ENCODE results near the gene PSMB4.
A peak's percentile ranks its signal among the peaks of the same experiment; 100 is the strongest.

PSMB4 gene

DNA sequence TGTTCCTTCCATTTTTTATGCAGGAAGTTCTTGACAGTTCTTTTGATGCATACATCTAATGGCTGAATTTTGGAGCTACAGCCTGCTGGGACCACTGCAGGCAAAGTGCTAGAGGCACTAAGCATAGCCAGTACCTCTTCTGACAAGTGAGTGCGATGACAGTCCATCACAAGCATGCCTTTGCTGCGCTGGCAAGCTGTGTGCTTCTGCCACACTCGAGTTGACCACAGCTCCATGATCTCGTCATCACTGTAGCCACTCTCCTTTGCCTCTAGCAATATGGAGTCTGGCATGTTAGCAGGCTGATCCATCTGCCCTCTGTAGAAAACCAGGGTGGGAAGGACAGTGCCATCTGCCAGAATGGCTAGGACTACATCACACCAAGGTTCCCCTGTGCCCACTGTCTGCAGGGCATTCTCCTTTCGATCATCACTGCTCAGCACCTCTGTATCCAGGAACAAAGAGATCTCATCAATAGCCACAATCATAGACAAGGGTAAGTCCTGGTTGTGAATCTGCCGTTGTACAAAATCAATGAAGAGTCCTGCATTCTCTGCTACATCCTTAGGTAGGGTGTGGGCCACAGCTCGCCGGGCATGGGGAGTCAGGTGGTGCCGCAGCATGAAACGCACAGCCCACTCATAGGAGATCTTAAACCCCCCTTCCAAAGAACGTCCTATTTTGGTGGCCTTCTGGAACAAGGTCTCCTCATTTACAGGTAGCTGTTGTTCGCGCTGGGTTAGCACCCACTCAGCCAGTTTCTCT is 6.0 kb downstream of the PSMB4 start:
- 0 out of 2 replicates have a peak, but pooled peaks have one; percentile 12 for TF ChIP-seq POLR2AphosphoS5 (IDR thresholded peaks at IDR 0.05; ENCODE audit: low read depth)
- TF ChIP-seq, protein P1, sequence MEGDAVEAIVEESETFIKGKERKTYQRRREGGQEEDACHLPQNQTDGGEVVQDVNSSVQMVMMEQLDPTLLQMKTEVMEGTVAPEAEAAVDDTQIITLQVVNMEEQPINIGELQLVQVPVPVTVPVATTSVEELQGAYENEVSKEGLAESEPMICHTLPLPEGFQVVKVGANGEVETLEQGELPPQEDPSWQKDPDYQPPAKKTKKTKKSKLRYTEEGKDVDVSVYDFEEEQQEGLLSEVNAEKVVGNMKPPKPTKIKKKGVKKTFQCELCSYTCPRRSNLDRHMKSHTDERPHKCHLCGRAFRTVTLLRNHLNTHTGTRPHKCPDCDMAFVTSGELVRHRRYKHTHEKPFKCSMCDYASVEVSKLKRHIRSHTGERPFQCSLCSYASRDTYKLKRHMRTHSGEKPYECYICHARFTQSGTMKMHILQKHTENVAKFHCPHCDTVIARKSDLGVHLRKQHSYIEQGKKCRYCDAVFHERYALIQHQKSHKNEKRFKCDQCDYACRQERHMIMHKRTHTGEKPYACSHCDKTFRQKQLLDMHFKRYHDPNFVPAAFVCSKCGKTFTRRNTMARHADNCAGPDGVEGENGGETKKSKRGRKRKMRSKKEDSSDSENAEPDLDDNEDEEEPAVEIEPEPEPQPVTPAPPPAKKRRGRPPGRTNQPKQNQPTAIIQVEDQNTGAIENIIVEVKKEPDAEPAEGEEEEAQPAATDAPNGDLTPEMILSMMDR (IDR thresholded peaks at IDR 0.05; ENCODE audit: insufficient read depth, low read length), result no peak
- DNase-seq (ENCODE audit: low read depth in 1 of 2, low spot score in 1 of 2), result no peak
- H3K27ac ChIP-seq (replicated peaks), result no peak overlapping the region
- no peak overlapping the region for H3K4me3 ChIP-seq (replicated peaks; ENCODE audit: insufficient read depth, low read length)
- H3K27me3 ChIP-seq (ENCODE audit: insufficient read depth, poor library complexity, severe bottlenecking), result no peaks in the 10 kb centered on the region

- Histone ChIP-seq H3K27ac (replicated peaks) (no peak overlapping the region), H3K27me3 (ENCODE audit: insufficient read depth, poor library complexity, severe bottlenecking) (no peaks in the 10 kb centered on the region), H3K4me3 (replicated peaks; ENCODE audit: insufficient read depth, low read length) (no peak overlapping the region)
- no peak for DNase-seq (ENCODE audit: low read depth in 1 of 2, low spot score in 1 of 2)
- TF ChIP-seq, protein P1 (IDR thresholded peaks at IDR 0.05; ENCODE audit: insufficient read depth, low read length), result no peak
These were observed 6.8 kb downstream of the PSMB4 start for GRCh38 chr1:151406176-151406575.

- H3K27ac ChIP-seq (replicated peaks), result no peak overlapping the region
- DNase-seq (ENCODE audit: low read depth in 1 of 2, low spot score in 1 of 2), result no peak
- no peak overlapping the region for H3K4me3 ChIP-seq (replicated peaks; ENCODE audit: insufficient read depth, low read length)
- TF ChIP-seq GABPA (IDR thresholded peaks at IDR 0.05; ENCODE audit: low read depth) (no peak), POLR2AphosphoS5 (IDR thresholded peaks at IDR 0.05; ENCODE audit: low read depth) (no peak), REST (IDR thresholded peaks at IDR 0.05; ENCODE audit: insufficient replicate concordance, low read depth) (no peak), SPI1 (IDR thresholded peaks at IDR 0.05; ENCODE audit: borderline replicate concordance, low read depth) (no peak)
- TF ChIP-seq, protein P1 (IDR thresholded peaks at IDR 0.05; ENCODE audit: insufficient read depth, low read length), result no peak
- no peaks in the 10 kb centered on the region for H3K27me3 ChIP-seq (ENCODE audit: insufficient read depth, poor library complexity, severe bottlenecking)
These were observed 7.9 kb downstream of the PSMB4 start for GRCh38 chr1:151407304-151407703.

DNA sequence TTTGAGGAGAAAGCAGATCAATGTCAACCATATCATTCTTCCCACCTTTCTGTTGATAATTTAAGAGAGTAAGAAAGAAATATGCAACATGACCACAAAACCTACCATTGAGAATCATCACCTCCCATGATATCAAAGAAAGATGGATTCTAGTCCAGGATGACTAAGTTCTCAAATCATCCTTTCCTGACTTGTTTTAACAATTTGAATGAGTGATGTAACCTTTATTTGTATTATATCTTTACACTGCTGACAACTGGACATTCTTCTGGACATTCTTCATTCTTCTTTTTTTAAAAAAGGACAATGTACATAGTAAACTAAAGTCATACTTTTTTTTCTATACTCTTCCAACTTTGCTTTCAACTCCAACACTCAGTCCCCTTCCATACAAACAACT is 9.5 kb downstream of the PSMB4 start:
- H3K27me3 ChIP-seq (ENCODE audit: insufficient read depth, poor library complexity, severe bottlenecking), result no peaks in the 10 kb centered on the region
- no peak overlapping the region for H3K4me3 ChIP-seq (replicated peaks; ENCODE audit: insufficient read depth, low read length)
- DNase-seq (ENCODE audit: low read depth in 1 of 2, low spot score in 1 of 2), result no peak
- H3K27ac ChIP-seq (replicated peaks), result no peak overlapping the region
- TF ChIP-seq GABPA (IDR thresholded peaks at IDR 0.05; ENCODE audit: low read depth) (no peak), REST (IDR thresholded peaks at IDR 0.05; ENCODE audit: insufficient replicate concordance, low read depth) (no peak), SPI1 (IDR thresholded peaks at IDR 0.05; ENCODE audit: borderline replicate concordance, low read depth) (no peak)
